GM18873 (cell line): ENCODE results near the gene RXRG.

Experiments
- ATAC-seq: cut with Tn5 transposase; IDR thresholded peaks from one replicate; pipeline ENCODE4 v1.9.1; 2021; ENCODE audit warnings: mild to moderate bottlenecking, moderate library complexity, moderate number of reproducible peaks; ENCODE audit not compliant: unreplicated experiment, low FRiP score

Gene RXRG

GRCh38 chr1:165376041-165376810, 68.7 kb downstream of the RXRG start:
- ATAC-seq: no peak

- ATAC-seq: no peak
These were observed 69.3 kb downstream of the RXRG start for GRCh38 chr1:165375623-165376022.

DNA sequence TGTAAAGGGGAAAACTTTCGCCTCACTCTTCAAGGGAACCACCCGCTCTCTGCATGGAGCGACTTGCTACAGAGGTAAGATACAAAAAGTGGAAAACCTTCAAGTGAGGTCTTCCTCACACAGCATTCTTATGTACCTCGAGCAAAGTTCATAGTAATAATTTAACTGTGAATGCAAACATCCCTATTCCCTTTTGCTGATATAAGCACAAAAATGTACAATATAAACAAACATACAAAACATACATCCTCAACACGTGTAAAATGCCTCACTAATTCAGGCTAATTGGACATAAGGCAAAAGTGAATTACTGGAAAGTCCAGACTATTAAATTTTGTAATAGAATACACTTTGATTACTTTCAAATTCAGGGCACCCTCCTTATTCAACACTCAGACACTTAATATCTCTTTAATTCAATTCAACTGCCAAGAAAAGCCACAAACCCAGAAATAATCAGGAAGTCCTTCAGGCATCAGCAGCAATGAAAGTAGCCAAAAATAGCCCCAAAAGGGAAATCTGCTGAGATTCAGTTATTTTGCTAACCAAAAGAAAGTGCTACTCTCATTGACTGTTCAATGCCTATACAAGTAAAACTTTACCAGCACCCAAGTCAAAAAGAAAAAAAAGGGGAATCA, 73.2 kb downstream of the RXRG start:
- no peak for ATAC-seq

GRCh38 chr1:165369255-165369848, 75.6 kb downstream of the RXRG start:
- ATAC-seq: no peak

DNA sequence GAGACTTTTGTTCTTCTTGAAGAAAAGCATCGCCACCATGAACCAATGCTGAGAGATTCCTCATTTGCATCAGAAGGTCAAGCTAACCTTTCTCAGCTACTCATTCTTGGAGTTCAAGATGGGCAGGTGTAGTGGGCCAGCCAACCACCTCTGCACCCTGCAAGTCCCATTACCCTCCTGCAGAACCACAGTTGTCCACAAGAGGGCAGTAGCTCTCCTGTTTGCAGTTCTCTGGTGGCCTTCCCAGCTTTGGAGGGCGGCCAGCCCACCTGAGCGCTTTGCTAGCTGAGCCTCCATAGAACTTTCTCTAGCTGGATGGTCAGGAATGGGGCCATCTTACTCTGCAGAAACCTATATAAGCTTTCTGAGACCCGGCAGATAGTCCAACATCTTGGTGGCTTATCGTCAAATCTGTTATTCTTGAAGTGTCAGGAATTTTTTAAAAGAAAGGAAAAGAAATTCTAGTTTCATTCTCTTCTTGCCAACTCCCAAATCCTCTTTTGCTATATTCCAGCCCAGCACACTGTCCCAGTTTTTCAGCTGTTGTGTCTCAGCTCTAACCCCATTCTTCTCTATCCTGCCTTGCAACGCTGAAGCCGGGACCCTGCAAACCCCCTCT, 77.4 kb downstream of the RXRG start:
- no peak for ATAC-seq

DNA sequence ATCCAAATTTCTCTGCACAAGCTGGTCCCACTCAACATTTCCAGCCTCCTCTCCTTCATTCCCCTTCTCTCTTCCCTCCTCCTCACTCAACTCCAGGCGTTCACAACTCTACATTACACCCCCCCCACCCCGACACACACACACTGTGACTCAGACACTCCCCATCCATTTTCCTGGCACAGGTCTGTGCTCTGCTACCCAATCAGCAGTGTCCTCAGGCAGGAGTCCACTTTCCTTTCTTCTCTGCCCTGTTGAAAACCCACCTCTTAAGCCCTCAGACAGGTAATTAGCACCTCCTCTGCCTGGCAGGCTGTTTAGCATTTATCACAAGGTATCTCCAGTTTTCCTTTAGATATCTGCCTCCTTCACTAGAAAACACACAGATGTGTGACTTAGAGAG, 79.6 kb downstream of the RXRG start:
- ATAC-seq: no peak

- ATAC-seq: no peak
These were observed 80.3 kb downstream of the RXRG start for GRCh38 chr1:165364568-165365133.

DNA sequence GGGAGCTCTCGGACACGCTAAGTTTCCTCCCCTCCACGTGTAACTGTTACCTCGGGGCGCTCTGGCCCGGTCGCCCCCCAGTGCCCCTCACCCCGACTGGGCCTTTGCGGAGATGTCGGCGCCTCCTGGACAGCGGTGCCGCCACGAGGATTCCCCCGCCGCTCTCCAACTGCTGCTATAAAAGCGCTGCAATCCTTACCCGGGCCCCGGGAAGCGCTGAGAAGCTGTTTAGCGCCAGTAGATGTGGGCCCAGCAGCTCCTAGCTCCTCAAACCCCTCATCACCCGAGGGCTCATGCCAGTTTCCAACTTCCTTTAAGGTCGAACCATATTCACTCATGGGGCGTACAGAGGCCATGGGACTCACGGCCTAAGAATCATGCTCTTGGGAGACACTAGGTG, 88.0 kb downstream of the RXRG start:
- ATAC-seq: no peak

GRCh38 chr1:165355977-165356811, 88.7 kb downstream of the RXRG start, which contains the start of gene LMX1A:
LMX1A (minus strand) TSS chr1:165356715; CDS start chr1:165355559, 1,156 bp downstream.
- ATAC-seq: no peak

DNA sequence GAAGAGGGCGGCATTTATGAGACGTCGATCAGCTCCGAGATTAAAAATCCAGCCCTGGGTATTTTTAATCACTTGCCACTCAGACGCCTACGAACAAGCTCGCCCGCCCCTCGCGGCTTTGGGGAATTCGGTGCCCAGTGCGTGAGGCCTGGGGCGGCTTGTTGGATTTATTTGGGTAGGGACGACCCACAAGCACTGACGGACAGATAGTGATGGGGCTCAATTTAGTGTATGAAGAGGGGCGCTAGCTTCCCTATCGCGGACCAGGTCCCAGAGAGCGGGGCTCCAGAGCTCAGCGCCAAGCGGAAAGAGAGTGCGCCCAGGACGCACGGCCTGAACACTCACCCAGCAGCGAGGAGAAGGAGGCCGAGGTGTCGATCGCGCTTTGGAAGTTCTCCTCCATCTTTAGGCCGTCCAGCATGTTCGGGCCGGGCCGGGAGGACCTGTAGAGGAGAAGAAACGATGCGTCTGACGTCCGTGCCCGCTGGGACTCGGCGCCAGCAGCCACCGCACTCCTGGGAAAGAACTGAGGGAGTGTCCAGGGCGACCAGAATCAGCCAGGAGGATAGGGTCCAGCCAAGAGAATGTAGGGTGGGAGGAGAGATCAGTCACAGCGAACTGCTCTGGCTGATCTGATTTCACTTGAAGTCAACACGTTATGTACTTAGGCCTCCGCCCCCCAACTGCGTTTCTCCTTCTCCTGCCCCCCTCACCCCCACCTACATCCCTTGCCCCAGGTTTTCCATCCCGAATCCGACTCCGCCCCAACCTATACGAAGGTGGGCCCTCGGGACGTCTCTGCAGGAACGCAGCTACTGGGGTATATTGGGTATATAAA, 89.6 kb downstream of the RXRG start:
- ATAC-seq: no peak

- ATAC-seq: no peak
These were observed 90.2 kb downstream of the RXRG start for GRCh38 chr1:165354739-165355138.

DNA sequence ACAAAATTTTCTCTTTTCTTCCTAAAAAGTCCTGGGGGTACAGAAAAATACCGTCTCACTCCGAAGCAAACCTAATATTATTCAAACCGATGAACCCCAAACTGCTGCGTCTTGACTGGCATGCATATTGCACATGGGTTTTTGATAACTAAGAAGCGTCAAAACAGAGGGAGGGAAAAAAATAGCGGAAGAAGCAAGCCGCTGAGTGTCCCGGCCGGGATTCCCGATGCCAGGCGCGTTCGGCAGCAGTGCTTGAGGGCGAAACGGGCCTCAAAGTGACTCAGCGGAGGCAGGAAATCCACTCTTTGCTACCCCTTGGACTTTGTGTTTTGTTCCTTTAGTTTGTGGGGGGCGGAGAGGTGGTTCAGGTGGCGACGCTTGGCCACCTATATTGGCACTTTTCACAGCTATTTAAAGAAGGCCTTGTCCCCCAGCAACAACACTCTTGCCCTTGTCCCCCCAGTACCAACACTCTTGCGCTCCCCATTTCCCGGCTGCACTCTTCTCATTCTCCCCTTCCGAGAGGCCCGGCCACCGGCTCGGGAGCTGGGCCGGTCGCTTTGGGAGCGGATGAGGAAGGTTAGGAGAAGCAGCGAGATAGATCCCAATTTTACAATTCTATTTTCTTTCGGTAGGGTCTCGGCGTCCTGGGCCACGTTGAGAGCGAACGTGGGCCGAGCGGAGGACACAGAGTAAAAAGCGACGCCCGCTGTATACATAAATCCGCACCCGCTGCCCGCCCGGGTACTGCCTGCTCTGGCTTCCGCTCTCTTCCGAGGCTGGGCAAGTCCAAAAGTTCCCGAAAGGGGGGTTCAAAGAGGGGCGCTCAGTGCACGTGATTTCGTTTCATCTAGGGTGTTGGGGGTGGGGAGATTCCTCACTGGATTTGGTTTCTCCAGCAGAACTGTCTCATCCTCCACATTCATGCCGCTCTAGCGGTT, 90.9 kb downstream of the RXRG start:
- ATAC-seq: no peak

GRCh38 chr1:165352442-165353293, 92.3 kb downstream of the RXRG start:
- ATAC-seq: no peak

DNA sequence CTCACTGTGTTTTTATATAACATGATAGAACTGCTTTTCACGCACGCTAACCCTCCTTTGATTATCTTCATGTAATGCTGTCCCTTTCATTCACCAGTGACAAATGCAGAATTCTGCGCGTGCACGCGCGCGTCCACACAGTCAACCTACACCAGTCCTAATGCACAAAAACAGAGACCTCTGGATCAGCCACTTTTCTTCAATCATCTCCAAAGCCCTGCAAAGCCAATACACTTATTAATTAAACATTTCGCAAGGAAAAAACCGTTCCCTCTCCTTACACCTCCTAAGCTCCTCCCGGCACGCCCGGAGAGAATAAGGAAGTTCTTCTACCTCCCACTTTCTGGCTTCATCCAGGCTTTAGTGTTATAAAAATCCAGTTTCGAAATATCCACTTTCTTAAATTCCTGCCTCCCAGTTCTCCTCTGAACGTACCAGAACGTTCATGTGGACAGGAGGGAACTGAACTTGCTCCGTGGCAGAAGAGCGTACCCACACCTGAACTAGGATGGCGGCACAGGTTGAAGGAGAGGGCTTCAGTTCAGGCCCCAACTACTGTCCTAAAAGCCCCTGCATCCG, 93.0 kb downstream of the RXRG start:
- ATAC-seq: no peak
